ENCODE data around the gene CCL16.
"Not testable (repeated sequence)": the region's sequence is repeated elsewhere in the genome, so short reads cannot be mapped to it uniquely, and the experiment has no call there.

The CCL16 gene

DNA sequence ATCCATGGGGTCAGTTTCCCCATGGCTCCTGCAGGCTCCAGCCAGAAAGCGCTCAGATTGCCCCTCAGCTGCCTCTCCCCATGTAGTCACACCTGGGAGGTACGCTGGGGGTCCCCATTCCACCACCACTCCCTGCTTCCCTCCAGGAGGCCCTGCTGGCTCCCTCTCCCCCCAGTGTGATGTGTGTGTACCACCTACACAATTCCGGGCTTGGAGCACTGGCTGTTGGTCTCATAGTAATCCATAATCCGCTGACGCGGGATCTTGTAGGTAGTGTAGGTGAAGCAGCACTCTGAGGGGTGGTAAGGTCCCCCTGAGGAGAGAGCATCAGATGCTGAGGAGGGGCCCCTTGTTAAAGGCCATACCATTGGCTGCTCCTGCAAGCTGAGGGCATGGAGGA, 2.8 kb upstream of the CCL16 start:
- no peak for DNase-seq

DNA sequence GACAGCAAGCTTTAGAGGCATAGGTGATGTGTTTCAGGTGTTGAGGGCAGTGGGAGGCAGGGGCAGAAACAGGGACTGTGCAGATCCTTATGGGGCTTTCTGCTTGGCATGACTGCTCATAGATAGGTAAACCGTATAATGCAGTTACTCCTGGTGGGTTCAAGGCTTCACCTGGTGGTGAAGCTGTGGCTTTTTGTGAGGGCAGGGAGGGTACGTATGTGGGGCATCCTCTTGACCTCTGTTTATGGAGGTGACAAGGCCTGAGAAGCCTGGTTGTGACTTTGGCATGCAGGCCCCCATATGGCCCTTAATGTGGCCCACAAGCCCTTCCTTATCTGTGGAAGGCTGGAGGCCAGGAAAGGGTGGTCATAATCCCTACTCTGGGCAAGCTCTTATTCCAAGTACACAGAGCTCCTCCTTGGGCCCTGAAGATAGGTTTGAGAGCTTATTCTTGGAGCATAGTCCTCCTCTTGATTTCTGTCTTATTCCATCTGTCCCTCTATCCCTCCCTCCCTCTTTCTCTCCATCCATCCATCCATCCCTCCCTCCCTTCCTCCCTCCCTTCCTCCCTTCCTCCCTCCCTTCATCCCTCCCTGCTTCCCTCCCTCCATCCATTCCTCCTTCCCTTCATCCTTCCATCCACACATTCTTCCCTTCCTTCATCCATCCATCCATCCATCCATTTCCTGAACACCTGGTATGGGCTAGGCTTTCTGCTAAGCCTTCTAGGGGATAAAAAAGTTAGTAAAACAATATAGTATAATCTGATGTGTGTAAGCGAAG, 1.3 kb upstream of the CCL16 start:
- DNase-seq: no peak

DNA sequence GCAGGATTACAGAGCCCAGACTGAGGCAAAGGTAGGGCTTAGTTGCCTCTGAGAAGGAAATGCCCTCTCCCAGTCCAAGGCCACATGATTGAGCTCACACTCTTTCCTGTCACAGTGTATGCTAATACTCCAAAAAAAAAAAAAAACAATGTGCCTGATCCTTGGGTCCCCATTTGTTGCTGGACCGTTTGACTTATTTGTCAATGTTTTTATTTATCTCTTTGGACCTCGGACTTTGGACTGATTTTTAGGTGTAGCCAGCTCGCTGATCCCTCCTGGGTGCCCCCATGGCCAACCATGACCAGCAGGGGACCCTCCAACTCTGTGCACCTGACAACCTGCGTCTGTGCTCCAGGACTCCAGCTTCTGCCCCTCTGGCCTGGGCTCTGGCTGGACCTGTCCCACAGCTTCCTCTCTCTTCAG, 622 bp upstream of the CCL16 start:
- DNase-seq: no peak

DNA sequence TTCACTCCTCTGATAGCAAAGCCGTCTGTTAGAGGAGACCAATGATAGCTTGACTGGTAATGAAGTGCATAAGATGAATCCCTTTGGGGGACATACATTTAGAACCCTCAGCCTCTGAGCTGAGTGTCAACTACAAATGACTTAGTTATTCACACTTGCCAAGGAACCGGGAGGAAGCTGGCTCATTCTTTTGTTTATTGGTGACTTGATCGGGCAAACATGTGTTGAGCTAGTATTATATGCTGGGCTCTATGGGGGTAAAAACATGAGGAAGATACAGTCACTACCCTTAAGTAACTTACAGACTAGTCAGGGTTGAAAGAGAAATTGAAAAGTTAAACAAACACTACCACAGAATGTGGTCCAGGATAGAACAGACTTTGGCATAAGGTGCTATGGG, 3.0 kb downstream of the CCL16 start:
- no peak for DNase-seq

DNA sequence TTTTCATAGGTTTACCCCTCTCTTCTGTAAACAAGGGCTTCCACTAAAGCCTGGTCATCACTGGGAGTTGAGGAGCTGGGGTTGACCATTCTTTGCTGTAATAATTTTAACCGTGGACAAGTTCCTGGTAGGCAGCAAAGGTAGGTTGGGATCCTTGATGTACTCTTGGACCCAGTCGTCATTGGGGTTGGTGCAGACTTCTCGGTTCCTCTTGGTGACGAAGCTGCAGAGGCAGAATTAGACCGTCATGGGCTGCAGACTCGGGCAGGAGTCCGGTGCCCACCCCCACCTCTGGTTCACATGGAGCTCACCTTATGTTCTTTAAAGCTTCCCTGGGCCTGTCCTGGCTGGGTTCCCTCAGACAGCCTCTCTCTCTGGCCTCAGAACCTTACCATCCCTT, 3.8 kb downstream of the CCL16 start:
- no peak for DNase-seq

DNA sequence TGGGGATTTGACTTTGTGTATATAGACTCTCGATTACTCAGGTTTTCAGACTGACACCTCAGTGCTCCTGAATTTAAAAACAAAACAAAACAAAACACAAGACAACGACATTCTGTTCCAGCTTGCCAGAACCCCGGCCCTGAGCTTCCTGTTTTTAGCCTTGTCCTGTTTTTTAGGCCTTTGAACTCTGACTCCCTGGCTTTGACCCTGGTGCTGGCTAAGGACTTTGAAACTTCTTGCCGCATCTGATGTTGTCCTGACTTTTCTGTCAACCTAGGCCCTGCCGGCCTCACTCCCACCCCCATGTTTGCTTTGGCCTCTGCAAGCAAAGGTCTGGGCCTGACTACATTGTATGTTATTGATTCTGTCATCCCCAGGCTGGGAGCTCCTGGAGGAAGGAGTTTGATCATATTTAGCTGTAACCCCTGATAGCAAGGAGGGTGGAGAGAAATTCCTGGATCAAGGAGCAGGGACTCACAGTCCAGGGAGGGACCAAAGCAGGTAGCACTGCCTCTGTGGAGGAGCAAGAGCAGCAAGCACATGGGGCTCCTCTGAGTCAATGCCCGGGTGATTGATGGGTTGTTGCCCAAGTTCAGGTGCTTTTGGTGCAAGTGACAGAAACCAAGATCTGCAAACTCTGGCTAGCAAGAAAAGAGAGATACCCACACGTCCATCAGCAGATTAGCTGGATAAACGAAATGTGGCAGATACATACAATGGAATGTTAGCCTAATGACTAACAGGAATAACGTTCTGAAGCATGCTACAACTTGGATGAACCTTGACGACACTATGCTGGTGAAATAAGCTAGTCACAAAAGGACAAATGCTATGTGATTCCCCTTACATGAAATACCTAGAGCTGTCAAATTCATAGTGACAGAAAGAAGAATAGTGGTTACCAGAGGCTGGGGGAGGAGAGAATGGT, 7.7 kb downstream of the CCL16 start:
- no peak for DNase-seq

DNA sequence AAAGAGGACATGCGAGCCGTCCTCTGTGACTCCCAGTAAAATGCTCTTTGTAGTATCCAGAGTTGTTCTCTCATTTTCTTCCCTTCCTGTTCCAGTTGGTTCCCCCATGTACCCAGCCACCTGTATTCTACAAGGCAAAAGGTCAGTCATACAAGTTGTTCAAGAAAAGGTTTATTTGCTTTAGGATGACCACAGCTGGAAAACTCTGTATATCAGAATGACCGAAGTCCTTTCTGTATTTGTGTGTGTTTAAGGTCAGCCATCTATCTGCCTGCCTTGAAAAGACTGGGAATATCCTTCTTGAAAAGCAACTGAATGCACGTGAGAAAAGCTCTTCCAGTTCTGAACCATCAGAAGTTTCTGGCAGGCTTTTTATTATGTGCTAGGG, 8.4 kb downstream of the CCL16 start:
- DNase-seq: no peak

DNA sequence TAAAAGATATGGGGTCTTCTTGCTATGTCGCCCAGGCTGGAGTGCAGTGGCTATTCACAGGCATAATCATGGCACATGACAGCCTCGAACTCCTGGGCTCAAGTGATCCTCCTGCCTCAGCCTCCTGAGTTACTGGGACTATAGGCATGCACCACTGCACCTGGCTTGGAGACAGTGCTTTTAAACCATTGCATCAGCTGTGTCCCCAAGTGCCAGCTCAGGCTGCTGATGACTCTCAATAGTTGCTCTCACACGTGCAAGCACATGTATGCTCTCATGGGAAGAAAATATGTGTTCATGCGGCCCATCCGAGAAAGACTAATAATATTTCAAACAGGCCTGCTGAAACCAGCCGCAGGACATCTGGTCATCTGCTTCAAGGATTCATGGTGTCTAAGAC, 8.8 kb downstream of the CCL16 start:
- DNase-seq: no peak

DNA sequence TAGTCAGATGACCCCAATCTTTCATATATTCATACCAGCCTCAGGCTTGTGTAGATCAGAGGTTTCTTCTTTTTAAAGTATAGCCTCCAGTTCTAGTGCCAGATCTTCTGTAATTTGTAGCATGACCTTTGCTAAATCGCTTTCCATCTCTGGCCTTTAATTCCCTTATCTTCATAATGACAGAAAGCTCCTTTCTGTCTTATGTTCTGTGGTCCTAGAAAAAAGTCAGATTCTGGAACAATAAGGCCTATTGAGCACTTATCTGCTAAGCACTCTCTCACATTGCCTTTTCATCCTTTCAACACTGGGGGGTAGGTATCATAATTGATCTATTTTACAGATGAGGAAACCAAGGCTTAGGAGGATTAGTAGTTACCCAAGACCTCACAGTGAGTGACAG, 9.2 kb downstream of the CCL16 start:
- no peak for DNase-seq

DNA sequence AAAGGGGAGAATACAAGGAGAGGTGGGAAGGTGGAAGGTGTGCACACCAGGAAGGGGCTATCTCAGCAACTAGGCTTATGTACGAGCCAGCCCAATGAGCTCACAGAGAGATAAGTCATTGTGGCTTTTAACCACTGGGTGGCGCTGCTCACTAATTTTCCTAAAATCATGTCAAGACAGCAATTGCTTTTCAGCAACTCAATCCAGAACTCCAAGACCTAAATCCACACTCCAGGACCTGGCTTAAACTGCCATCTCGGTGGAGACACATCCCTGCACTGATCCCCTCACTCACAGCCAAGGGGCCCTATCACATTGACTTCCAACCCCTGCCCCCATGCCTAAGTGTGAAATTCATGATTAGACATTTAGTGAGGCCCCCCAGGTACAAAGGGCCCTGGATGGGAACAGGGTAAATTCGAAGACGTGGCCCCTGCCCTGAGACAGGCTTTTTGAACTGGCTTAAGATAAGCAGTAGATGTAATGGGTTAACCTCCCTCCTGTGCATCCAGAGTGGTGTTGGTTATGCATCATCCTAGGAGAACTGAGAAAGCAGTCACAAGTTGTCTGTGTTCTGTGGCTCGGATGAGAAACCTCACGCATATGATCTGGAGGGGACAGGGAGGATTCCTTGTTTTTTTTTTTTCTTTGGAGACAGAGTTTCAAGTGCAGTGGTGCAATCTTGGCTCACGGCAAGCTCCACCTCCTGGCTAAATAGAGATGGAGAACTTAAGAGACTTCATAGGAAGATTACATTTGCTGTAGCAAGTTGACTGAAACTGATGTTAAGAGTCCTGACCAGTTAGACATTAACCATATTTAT, 11.5 kb downstream of the CCL16 start:
- peak; percentile 65 to 97 for DNase-seq

GRCh38 chr17:35968520-35969054, 12.7 kb downstream of the CCL16 start:
- DNase-seq: no peak

GRCh38 chr17:35965272-35965671, 16.0 kb downstream of the CCL16 start:
- no peak for DNase-seq

- no peak for DNase-seq
These were observed 17.6 kb downstream of the CCL16 start for GRCh38 chr17:35963663-35964062.

DNA sequence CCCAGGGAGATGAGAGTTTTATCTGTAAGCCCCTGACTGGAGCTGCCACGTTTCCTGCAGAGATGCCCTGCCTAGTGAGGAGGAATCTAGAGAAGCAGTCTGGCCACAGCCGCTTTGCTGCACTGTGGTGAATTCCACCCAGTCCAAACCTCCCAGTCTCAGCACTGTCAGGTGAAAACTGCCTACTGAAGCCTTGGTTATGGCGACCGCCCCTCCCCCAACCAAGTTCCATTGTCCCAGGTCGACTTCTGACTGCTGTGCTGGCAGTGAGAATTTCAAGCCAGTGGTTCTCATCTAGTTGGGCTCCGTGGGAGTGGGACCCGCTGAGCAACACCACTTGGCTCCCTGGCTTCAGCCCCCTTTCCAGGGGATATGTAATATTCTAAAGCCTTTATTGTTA, 27.6 kb downstream of the CCL16 start:
- no peak for DNase-seq

DNA sequence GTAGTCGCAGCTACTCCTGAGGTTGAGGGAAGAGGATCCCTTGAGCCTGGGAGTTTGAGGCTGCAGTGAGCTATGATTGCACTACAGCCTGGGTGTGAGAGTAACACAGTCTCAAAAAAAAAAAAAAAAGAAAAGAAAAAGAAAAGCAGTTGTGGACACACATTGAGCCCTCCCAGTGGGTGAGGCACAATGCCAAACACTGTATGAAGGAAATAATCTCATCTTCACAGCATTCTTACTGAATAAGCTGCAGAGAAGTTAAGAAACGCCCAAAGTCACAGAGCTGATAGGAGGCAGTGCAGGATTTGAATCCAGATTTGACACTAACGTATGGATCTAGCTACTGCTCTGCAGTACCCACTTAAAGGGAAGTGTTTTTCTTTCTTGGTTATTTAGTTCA, 31.9 kb downstream of the CCL16 start:
- DNase-seq: no peak

GRCh38 chr17:35948092-35948491, 33.2 kb downstream of the CCL16 start:
- no peak for DNase-seq

DNA sequence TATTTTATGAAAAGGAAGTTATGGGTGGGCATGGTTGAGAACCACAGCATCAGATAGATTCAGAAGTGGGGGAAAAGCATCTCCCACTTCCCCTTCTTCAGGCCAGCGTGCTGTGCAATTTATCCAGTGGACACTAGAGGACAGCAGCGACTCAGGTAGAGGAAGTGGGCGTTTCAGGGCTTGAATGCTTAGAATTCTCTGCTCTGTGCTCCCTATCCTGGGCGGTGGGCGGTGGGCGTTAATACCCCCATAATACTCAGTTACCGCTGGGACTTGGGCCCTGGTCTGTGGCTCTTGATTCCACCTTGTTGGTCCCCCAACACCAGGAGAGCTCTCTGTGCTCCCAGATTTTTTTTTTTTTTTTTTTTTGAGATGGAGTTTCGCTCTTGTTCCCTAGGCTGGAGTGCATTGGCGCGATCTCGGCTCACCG, 34.1 kb downstream of the CCL16 start:
- peak; percentile 46 to 80 for DNase-seq

- DNase-seq: no peak
These were observed 37.1 kb downstream of the CCL16 start for GRCh38 chr17:35944151-35944550.

- no peak for DNase-seq
These were observed 37.8 kb downstream of the CCL16 start, which contains the start of gene LYZL6 for GRCh38 chr17:35943537-35943936. Gene LYZL6 (minus strand): TSS chr17:35943713. CDS start chr17:35939356, 4,357 bp downstream.

DNA sequence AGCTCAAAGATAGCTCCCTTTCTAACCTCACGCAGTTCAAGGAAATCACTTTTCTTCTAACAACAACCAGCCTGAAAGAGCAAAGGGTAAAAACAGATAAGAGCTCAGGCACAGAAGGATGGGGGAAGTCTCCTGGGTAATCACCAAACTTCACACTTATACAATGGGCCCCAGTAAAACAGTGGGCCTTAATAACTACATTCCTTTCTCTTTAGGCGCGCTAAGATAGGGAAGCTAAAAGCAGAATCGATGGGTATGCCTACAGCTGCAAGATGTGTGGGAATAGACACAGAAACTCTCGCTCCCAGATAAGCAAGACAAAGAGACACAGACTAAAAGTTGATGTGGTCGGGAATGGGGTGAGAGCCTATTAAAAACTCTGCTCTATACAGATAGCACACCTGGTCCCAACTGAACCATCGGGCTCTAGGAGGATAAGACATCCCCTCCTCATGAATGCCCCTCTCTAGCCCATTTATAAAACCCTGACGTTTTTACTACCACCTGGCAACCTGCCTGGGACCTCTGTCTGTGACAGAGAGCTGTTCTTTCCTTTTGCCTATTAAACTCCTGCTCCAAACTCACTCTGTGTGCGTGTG, 38.6 kb downstream of the CCL16 start:
- DNase-seq: no peak

DNA sequence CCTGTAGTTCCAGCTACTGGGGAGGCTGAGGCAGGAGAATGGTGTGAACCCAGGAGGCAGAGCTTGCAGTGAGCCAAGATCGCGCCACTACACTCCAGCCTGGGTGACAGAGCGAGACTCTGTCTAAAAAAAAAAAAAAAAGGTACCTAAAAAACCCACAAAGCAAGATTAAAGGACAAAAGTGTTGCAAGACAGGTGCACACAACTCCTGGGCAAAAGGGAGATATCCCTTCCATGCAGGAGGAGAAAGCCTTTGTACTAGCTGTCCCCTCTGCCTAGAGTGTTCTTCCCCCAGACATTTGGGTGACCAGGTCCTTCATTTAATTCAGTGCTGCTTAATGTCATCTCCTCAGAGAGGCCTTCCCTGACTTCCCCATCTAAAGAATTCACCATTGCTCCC, 42.8 kb downstream of the CCL16 start:
- DNase-seq: not testable (repeated sequence)

DNA sequence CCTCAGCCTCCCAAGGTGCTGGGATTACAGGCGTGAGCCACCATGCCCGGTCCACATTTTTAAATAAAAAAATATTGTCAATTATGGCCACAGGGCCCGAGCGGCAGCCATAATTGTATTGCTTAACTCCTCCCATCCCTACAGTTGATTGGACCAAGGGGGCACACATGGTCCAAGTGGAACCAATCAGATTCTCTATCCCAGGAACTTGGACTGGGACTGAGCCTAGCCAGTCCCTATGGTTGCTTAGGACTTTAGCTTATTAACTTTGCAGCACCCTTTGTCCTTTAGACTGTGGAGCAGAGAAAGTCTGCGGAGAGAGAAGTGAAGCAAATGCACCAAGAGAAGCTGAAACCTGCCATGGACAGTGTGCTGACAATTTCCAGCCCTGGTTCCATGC, 45.2 kb downstream of the CCL16 start:
- DNase-seq: no peak

Measured in inflammatory macrophage treated with lipopolysaccharide for 1 hour (primary cell).